Nucleus accumbens (tissue), 56 donors: ENCODE data around the gene CDR2L.
"Not testable (repeated sequence)": the region's sequence is repeated elsewhere in the genome, so short reads cannot be mapped to it uniquely, and the experiment has no call there.

Source experiments
- DNase-seq, 56 donors: peaks; one replicate each; lab custom pipeline; 2025; lab: John Stamatoyannopoulos, UW

The CDR2L gene

DNA sequence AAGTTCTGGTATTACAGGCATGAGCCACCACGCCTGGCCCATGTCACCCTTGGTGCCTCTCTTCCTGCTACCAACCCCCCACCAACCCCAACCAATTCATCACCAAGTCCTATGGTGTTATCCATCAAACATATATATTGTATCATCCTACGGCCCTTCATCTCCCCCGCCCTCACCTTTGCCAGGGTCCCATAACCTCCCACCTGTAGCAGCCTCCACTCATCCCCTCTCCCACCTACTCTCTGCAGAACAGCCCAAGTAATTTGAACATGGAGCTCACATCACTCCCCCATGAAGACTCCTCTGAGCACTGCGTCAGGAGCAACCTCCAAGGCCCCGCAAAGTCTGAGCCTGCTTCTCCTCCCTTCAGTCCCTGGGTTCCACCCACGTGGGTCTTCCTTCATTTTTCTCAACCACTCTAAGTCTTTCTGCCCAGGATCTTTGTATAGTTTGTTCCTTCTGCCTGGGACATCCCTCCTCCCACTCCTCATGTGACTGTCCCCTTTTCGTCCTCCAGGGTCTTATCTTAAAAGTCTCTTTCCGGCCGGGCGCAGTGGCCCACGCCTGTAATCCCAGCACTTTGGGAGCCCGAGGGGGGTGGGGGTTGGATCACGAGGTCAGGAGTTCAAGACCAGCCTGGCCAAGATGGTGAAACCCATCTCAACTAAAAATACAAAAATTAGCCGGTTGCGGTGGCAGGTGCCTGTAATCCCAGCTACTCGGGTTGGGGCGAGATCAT is 7.9 kb upstream of the CDR2L start:
- DNase-seq: no peak

DNA sequence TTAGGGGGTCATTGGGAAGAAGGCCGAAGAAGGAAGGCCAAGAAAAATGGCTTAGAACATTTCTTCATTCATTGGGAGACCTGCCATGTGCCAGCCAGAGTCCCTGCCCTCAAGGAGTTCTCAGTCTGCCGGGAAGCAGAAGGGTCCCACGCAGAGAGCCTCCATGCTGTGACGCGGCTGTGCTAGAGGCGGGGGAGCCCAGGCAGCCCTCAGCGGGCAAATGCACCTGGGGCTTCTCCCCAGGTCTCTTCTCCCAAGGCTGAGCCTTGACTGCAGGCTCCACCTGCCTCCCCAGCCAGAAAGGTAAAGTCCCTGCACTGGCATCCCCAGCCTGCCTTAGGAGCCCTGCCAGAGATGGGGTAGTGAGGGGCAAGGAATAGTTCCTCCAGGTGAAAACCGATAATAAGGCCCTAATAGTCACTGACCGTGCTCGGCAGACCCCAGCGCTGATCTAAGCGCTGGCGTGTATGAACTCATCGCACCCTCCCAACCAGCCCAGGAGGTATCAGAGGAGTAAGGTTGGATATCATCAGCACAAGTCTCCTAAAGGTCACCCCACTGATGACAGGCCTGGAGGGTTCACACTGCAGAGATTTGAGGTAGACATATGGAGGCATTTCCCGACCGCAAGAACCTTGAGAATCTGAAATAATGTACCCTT is 6.0 kb upstream of the CDR2L start:
- peak in 2 of 56 donors; percentile 40 to 45 for DNase-seq

DNA sequence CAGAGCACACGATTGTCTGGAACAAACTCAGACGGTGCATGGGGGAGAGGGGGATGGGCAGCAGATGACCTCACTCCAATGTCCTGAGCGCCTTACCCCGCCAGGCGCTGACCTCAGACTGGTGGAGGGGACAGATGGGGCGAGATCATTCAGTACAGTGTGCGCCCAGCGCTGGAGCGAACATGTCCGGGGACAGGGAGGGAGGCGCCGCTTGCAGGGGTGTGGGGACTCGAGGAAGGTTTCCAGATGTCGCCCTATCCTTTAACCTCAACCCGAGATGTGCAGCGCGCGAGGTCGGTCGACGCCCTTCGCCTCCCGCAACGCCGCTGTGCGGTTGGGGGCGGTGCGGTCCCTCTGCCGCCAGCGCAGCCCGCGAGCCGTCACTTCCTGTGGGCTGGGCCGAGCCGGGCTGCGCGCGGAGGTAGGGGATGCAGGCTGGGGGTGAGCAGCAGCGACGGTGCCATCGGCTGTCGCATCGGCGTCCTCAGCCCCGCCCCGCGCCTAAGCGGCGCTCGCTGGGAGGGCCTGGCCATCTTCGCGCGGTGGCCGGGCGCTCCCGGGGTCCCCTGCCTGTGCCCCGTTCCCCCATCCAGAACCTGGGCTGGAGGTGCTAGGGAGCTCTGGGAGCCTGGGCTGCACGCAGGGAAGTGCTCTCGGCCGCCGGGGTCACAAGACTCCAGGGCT is 5.3 kb upstream of the CDR2L start:
- peak in 55 of 56 donors; percentile 43 to 96 (median 85) for DNase-seq

DNA sequence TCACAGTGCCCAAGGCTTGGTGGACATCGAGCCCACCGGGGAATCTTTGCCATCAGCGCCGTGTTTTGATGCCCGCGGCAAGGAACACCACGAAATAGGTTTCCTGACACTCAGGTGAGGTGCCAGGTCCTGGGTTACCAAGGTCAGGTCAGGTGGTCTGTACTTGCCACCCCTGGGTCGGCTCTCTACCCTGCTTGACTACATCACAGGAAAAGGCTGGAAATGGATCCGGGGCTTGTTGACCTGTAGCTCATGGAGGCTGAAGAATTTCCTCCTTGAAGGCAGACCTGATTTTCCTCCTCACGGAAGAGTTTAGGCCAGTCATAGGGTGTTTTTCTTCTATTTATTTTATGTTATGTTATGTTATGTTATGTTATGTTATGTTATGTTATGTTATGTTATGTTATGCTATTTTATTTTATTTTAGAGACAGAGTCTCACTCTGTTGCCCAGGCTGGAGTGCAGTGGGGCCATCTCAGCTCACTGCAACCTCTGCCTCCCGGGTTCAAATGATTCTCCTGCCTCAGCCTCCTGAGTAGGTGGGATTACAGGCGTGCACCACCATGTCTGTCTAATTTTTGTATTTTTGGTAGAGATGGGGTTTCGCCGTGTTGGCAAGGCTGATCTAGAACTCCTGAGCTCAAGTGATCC is 4.6 kb upstream of the CDR2L start:
- peak in 4 of 56 donors; percentile 48 to 73 (median 52) for DNase-seq

DNA sequence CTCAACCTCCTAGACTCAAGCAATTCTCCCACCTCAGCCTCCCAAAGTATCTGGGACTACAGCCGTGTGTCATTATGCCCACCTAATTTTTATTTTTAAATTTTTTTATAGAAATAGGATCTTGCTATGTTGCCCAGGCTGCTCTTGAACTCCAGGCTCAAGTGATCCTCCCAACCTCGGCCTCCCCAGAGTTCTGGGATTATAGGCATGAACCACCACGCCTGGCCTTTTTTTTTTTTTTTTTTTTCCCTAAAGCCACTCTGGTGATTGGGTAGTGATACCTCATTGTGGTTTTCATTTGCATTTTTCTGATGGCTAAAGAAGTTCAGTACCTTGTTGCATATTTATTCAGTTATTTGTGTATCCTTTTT is 1.2 kb upstream of the CDR2L start:
- DNase-seq: no peak

DNA sequence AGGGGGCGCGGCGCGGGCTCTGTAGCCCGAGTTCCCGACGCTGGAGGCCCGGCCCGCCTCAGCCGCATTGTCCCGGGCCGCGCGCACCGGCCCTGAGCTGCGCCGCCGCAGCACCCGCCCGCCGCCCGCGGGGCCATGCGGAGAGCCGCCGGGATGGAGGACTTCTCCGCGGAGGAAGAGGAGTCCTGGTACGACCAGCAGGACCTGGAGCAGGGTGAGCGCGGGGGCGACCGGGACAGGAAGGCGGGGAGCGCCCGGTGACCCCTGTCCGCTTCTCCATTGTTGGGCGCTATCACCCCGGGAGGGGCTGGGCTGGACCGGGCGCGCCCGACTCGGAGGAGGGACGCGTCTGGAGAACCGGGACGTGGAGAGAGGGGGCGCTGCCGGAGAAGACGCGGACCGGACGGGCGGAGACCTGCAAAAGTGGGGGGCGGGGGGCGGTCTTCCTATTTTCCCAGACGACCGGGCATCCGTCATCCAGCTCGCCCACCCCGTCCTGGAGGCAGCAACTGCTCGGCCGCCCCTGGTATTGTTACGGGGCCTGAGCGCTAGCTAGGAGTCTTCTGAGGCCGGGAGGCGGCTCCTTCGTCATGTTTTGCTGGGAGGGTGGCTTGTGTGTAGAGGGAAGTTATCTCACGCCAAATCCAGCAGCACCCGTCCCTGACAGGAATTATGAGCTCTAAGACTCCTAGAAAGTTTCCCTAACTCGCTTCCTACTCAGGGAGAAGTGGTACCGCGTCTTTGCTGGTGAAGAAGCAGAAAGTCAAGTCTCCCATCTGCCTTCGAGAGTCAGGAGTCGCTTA is 678 bp downstream of the CDR2L start:
- peak in 54 of 56 donors; percentile 15 to 84 (median 58) for DNase-seq

DNA sequence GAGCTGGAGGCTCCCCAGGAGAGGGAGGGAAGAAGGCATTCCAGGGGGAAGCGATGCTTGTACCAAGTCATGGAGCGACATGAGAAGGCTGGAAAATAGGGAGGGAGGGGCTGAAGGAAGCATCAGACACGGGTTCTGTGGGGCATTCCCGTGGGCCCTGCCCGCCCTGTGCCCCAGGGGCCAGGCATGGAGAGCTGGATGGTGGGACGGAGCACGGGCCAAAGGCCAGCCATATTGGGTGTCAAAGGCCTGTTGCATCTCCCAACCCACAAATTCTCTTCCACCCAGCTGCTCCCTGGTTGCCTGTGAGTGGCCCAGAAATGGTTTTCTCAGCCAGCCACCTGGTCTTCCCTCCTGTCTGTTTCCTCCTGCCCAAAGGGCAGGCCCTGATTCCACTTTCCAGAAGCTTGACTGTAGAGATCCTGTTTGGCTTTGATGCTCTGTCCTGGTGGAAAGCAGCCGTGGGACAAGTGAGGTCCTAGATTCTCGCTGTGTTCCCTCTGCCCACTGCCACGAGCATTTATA is 3.2 kb downstream of the CDR2L start:
- DNase-seq: no peak

DNA sequence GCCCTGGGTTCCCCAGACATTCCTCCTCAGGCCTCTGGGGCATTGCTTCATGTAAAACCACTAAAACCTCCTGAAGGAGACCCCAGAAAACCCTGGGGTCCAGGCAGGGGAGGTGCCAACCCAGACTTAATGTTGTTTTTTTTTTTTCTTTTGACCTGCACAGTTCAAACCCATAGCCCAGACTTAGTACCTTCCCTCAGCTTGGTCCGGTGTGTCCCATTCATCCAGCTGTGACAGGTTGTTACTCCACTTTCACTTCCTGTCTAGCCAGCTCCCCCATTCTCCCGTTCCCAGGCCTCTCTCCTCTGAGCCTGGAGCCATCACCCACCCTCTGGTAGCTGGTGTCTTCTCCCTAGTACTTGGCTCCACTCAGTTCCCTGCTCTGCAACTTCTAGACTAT is 4.8 kb downstream of the CDR2L start:
- no peak for DNase-seq

DNA sequence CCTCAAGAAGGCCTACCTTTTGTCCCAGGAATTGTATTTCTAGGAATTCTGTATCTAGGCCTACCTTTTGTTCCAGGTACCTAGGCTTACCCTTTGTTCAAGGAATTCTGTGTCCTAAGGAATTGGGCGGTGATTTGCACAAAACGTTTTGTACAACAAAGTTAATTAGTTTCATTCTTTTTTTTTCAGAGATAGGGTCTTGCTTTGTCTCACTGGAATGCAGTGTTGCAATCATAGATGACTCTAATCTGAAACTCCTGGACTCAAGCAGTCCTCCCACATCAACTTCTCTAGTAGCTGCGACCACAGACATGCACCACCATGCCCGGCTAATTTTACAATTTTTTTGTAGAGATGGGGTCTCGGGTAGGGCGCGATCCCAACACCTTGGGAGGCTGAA is 7.0 kb downstream of the CDR2L start:
- no peak for DNase-seq

DNA sequence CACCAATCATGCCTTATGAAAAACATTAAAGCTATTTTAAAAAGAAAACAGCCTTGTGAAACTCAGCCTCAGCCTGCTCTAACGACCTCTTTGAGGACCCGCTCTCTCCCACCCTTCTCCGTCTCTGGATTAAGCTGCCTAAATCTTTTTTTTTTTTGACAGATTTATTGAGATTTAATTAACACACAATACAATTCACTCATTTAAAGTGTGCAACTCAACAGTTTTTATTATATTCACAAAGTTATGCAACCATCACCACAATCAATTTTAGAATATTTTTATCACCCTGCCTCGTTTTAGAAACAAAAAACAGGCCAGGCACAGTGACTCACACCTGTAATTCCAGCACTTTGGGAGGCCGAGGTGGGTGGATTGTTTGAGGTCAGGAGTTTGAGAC is 8.4 kb downstream of the CDR2L start:
- DNase-seq: peak in 1 of 56 donors; percentile 15

DNA sequence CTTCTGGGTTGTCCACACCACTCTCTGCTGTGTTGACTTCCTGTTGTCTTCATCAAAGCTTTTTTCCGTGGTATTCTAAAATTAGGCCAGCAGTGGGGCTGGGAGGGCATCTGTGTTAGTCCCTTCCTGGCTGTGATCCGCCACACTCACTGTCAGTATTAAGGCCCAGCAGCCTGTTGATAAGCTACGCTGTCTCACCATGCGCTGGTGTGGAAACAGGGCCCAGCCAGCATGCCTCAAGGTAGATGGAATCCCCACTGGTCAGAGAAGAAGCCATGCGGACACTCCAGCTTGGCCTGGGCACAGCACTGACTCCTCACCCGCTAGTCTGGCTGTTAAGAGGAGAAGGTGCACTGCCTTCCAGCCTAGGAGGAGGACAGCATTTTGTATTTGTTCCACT is 11.4 kb downstream of the CDR2L start:
- no peak for DNase-seq

DNA sequence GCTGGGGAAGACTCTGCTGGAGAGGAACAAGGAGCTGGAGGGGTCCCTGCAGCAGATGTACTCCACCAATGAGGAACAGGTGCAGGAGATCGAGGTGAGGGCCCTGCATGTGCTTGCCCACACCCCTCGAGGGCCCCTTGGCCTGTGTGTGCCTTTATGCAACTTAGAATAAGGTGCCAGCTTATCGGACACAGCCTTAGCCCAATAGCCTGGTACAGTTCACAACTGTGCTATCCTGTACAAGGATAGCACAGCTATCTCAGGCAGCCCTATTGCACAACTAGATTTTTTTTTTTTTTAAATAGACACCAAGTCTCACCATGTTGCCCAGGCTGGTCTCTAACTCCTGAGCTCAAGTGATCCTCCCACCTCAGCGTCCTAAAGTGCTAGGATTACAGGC is 12.1 kb downstream of the CDR2L start:
- DNase-seq: no peak

DNA sequence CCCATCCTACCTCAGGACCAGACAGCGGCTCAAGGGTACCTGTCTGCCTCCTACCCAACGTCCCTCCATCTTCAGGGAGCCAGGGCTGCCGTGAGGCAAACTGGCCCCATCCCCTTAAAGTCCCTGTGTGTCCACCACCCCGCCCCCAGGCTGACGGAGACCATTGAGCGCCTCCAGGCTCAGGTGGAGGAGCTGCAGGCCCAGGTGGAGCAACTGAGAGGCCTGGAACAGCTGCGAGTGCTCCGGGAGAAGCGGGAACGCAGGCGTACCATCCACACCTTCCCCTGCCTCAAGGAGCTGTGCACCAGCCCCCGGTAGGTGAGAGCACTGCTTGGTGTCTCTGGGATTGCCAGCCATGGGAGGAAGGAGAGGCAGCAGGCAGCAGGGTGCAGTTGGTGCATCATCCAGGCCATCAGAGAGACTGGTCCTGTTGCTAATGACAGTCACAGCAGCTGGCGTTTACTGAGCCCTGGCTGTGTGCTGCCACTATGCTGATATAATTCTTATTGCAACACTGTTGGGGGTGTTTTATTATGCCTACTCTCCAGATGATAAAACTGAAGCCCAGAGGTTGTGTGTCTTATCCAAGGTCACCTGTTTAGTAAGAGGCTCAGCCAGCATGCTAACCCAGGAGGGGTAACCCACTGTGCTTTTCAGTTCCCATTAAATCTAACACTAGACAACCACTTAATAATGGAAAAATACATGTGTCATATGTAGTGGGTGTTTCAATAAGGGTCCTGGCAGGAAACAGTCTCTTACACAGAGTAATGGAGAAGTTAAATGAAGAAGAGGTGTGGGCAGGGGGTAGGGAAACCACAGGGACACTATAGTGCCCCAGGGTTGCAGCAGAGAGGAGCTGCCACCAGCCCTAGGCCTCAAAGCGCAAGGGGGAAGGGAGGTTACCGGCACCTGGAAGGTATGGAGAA is 14.7 kb downstream of the CDR2L start:
- no peak for DNase-seq

DNA sequence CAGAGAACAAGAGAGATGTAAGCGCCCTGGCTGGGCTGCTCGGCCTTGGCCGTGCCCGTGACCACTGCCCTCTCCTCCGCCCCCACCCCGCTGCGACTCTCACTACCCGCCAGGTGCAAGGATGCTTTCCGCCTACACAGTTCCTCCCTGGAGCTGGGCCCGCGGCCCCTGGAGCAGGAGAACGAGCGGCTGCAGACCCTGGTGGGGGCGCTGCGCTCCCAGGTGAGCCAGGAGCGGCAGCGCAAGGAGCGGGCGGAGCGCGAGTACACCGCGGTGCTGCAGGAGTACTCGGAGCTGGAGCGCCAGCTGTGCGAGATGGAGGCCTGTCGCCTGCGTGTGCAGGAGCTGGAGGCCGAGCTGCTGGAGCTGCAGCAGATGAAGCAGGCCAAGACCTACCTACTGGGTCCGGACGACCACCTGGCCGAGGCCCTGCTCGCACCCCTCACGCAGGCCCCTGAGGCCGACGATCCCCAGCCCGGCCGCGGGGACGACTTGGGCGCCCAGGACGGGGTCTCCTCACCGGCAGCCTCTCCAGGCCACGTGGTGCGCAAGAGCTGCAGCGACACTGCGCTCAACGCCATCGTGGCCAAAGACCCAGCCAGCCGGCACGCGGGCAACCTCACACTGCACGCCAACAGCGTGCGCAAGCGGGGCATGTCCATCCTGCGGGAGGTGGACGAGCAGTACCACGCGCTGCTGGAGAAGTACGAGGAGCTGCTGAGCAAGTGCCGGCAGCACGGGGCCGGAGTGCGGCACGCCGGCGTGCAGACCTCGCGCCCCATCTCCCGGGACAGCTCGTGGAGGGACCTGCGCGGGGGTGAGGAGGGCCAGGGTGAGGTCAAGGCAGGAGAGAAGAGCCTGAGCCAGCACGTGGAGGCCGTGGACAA is 15.9 kb downstream of the CDR2L start:
- DNase-seq: no peak

DNA sequence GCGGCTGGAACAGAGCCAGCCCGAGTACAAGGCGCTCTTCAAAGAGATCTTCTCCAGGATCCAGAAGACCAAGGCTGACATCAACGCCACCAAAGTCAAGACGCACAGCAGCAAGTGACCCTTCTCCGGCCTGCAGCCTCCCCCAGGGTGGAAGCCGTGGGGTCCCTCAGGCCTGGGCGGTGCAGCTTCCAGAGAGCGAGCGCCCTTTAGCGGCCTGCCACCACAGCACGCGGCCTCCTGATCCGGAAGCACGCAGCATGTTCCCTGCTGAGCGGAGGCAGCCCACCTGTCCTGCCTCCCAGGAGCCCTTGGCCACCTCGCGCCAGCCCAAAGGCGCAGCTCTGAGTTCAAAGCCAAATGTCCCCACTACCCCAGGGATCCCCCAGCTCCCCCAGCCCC is 16.5 kb downstream of the CDR2L start:
- no peak for DNase-seq

DNA sequence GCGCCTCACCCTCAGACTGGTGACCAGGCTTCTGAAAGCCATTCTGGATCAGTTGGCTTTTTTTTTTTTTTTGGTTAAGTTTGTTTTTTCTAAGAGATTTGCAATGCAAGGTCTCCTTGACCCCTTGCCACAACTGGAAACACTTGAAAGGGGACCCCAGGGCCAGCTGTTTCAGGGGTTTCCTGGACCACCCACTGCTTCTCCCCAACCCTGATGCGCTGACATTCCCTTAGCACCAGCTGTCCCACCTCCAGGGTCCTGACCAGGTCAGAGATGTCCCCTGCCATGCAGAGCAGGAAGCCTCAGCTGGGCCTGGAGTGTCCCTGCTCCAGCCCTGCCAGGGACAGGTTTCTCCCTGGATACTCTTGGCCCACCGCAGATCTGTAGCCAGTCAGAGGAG is 16.9 kb downstream of the CDR2L start:
- DNase-seq: no peak

DNA sequence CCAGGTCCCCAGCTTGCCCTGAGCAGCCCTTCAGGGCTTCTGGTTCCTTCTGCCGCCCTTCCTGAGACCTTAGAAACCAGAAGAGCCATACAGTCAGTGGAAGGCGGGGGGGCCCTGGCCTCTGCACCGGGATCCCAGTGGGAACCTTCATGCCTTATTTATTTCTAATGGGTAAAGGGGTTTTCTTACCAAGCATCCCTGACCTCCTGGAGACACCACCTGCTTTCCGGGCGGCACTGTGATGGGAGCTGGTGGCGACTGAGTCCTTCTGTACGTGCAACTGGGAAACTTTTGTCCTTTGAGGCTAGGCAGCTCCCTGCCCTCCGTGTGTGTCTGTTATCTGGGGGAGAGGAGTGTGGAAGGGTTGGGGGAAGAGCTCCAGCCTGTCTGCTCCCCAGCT is 17.9 kb downstream of the CDR2L start:
- no peak for DNase-seq

DNA sequence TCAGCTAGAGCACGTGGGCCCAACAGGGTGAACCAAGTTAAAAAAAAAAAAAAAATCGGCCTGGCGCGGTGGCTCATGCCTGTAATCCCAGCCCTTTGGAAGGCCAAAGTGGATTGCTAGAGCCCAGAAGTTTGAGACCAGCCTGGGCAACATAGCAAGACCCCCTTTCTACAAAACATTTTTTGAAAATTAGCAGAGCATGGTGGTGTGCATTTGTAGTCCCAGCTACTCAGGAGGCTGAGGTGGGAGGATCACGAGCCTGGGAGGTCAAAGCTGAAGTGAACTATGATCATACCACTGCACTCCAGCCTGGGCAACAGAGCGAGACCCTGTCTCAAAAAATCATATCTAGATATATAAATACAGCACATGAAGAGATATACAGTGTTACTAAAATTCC is 18.7 kb downstream of the CDR2L start:
- DNase-seq: not testable (repeated sequence)
